ENCODE results near the gene ATP1B1.

Gene ATP1B1

DNA sequence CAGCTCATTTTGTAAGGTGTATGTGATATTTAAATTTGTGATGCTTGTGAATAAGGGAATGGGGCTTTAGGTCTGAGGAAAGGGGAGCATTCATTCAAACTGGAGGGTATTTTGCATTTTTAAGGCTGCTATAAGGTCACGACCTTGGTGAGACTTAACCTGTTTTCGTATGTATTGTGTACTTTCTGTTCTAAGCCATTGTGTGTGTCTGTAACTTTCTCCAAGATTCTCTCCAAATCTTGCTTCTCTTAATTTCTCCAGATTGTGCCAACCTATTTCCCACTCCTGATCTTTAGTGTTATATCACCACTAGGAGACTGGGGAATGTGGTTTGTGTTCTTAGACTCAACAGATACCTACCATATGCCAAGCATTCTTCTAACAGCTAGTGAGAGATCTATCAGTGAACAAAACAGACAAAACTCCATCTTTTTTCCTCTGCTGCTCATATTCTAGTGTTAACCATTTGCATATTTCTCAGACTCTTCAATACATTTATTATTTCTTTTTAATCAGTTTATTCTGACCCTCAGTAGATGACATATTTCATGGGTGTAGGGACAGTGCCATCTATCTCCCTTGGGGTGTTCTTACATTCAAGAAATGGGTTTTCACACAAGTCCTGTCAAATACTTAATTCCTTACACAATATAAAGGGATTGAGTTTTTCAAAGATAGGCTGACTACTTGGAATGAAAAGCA, 27.5 kb downstream of the ATP1B1 start:
- Mint-ChIP-seq H3K27ac (no peak overlapping the region), H3K27me3 (no peaks in the 10 kb centered on the region), H3K36me3 (ENCODE audit: low read depth) (peaks cover 16% of the 10 kb centered on the region), H3K9me3 (no peaks in the 10 kb centered on the region), H3K4me1 (ENCODE audit: low read depth) (peaks cover 19% of the 10 kb centered on the region), H3K4me3 (no peak overlapping the region)

GRCh38 chr1:169137357-169137756, 30.9 kb downstream of the ATP1B1 start:
- Mint-ChIP-seq H3K27ac (no peak overlapping the region), H3K36me3 (ENCODE audit: low read depth) (peaks cover 6% of the 10 kb centered on the region)

GRCh38 chr1:169138866-169139670, 32.6 kb downstream of the ATP1B1 start:
- peaks cover 6% of the 10 kb centered on the region for H3K36me3 Mint-ChIP-seq (ENCODE audit: low read depth)
- no peaks in the 10 kb centered on the region for H3K27me3 Mint-ChIP-seq
- H3K9me3 Mint-ChIP-seq, result no peaks in the 10 kb centered on the region
- H3K27ac Mint-ChIP-seq, result peak overlapping the region; percentile 84
- H3K4me1 Mint-ChIP-seq (ENCODE audit: low read depth), result peaks cover 24% of the 10 kb centered on the region
- H3K4me3 Mint-ChIP-seq, result peak overlapping the region; percentile 12

More at GRCh38 chr1:169137357-169137756, 30.9 kb downstream of the ATP1B1 start:
- Mint-ChIP-seq H3K4me1 (ENCODE audit: low read depth) (peaks cover 24% of the 10 kb centered on the region), H3K27me3 (no peaks in the 10 kb centered on the region), H3K9me3 (no peaks in the 10 kb centered on the region), H3K4me3 (no peak overlapping the region)

DNA sequence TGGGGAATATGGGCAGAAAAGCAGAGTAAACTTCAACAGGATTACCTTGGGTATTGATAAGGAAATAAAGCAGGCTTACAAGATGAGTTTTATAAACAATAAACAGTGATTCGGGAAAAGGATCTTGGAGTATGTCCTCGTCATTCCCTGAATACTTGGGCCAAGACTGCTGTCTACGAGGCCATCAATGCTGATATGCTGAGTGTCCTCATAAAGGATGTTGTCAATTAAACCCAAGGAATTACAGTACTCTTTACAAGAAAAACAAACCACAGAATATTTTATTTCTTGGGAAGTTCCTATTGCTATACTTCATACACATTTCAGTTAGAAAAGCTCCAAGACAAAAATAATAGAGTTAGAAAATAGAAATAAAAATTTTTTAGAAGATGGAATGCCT, 34.9 kb downstream of the ATP1B1 start:
- peaks cover 6% of the 10 kb centered on the region for H3K36me3 Mint-ChIP-seq (ENCODE audit: low read depth)
- no peaks in the 10 kb centered on the region for H3K27me3 Mint-ChIP-seq
- H3K4me3 Mint-ChIP-seq, result no peak overlapping the region
- no peaks in the 10 kb centered on the region for H3K9me3 Mint-ChIP-seq
- no peak overlapping the region for H3K27ac Mint-ChIP-seq
- peaks cover 24% of the 10 kb centered on the region for H3K4me1 Mint-ChIP-seq (ENCODE audit: low read depth)

DNA sequence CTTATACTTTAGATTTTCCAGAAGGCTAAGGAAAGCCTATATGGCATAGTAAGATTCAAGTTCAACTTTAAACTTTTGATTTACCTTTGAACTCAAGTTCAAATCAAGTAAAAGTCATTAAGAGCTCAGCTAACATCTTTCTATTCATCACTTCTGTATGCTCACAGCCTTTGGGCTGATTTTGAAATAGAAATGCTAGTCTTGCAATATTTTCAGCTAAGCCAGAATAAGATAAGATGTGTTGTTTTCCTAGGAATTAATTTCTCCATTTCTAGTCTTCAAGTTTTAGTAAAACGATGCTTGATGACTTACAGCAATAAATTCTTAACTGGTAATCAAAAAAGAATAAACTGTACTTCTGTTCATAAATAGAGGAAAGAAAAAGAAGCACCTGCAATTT, 35.6 kb downstream of the ATP1B1 start:
- H3K4me3 Mint-ChIP-seq, result no peak overlapping the region

DNA sequence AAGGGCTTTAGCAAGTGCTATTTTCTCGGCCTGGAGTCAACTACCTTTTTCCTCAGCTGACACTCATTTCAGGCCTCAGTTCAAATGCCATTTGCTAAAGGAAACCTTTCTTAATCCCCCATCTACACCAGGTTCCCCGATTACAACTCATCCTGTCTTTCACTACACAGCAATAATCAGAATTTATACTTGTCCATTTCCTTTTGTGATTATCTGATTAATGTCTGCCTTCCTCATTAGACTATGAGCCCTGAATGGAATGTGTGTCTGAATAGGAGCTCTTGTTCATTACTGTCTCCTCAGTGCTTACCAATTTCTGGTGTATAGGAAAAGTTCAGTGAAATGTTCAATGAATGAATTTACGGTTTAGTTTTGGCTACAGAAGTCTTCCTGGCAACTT, 36.9 kb downstream of the ATP1B1 start:
- Mint-ChIP-seq H3K4me1 (ENCODE audit: low read depth) (peaks cover 15% of the 10 kb centered on the region), H3K4me3 (no peak overlapping the region), H3K36me3 (ENCODE audit: low read depth) (no peaks in the 10 kb centered on the region), H3K27me3 (no peaks in the 10 kb centered on the region), H3K9me3 (no peaks in the 10 kb centered on the region), H3K27ac (no peak overlapping the region)

More for the DNA sequence above, 35.6 kb downstream of the ATP1B1 start:
- H3K27me3 Mint-ChIP-seq, result no peaks in the 10 kb centered on the region
- peaks cover 4% of the 10 kb centered on the region for H3K36me3 Mint-ChIP-seq (ENCODE audit: low read depth)
- H3K27ac Mint-ChIP-seq, result no peak overlapping the region
- no peaks in the 10 kb centered on the region for H3K9me3 Mint-ChIP-seq
- peaks cover 22% of the 10 kb centered on the region for H3K4me1 Mint-ChIP-seq (ENCODE audit: low read depth)

DNA sequence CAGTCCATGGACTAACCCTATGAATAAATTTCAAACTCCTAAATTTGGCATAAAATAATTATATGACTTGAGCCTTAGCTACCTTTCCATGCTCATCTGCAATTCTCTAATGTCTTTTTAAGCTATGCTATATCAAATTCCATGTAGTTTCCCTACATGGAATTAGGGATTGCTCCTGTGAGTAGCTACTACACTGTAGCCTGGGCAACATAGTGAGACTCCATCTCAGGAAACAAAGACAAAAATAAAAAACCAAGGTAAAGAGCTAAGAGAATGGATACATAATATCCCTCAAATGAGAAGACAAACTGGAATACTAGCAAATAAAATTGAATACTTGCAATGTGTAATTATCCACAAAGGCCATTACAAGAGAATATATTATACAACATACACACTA, 37.5 kb downstream of the ATP1B1 start:
- H3K36me3 Mint-ChIP-seq (ENCODE audit: low read depth), result no peaks in the 10 kb centered on the region
- peaks cover 9% of the 10 kb centered on the region for H3K4me1 Mint-ChIP-seq (ENCODE audit: low read depth)
- no peak overlapping the region for H3K27ac Mint-ChIP-seq
- no peaks in the 10 kb centered on the region for H3K27me3 Mint-ChIP-seq
- no peak overlapping the region for H3K4me3 Mint-ChIP-seq
- no peaks in the 10 kb centered on the region for H3K9me3 Mint-ChIP-seq

GRCh38 chr1:169144941-169145626, 38.6 kb downstream of the ATP1B1 start:
- H3K27ac Mint-ChIP-seq, result no peak overlapping the region
- H3K4me1 Mint-ChIP-seq (ENCODE audit: low read depth), result no peaks in the 10 kb centered on the region
- no peaks in the 10 kb centered on the region for H3K27me3 Mint-ChIP-seq
- no peaks in the 10 kb centered on the region for H3K36me3 Mint-ChIP-seq (ENCODE audit: low read depth)
- H3K4me3 Mint-ChIP-seq, result no peak overlapping the region
- no peaks in the 10 kb centered on the region for H3K9me3 Mint-ChIP-seq

- no peaks in the 10 kb centered on the region for H3K9me3 Mint-ChIP-seq
- no peak overlapping the region for H3K4me3 Mint-ChIP-seq
- no peaks in the 10 kb centered on the region for H3K4me1 Mint-ChIP-seq (ENCODE audit: low read depth)
- H3K36me3 Mint-ChIP-seq (ENCODE audit: low read depth), result no peaks in the 10 kb centered on the region
- no peak overlapping the region for H3K27ac Mint-ChIP-seq
- H3K27me3 Mint-ChIP-seq, result no peaks in the 10 kb centered on the region
These were observed 40.2 kb downstream of the ATP1B1 start for GRCh38 chr1:169146576-169147214.

DNA sequence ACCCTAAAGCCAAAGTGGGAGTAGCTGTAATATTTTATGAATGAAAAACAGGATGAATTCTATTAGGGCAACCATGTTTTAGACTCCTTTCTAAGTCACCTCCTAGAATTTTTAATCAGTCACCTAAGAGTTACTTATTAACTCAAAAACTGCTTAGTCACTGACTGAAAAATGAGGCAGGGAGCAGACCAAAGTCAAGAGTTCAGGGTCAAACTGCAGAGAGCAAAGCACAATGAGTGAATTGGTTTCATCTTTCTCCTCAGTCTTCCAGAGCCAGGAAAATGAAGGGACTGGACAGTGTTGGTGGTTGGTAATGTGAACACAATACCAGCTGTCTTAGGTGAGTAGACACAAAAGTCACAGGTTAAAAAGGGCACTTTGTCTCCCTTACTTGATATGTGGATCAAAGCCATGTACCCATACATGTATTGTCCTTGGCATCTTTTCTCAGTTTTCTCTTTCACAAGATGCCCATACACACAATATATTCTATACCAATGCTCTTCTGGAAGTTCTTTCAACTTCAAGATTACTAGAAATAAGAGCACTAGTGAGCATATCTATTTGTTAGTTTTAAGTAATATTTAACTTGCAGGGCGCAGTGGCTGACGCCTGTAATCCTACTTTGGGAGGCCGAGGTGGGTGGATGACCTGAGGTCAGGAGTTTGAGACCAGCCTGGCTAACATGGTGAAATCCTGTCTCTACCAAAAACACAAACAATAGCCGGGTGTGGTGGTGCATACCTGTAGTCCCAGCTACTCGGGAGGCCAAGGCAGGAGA, 42.2 kb downstream of the ATP1B1 start:
- Mint-ChIP-seq H3K4me1 (ENCODE audit: low read depth) (no peaks in the 10 kb centered on the region), H3K27ac (no peak overlapping the region), H3K27me3 (no peaks in the 10 kb centered on the region), H3K9me3 (no peaks in the 10 kb centered on the region), H3K4me3 (no peak overlapping the region), H3K36me3 (ENCODE audit: low read depth) (peaks cover 3% of the 10 kb centered on the region)

- H3K36me3 Mint-ChIP-seq (ENCODE audit: low read depth), result peaks cover 3% of the 10 kb centered on the region
- H3K9me3 Mint-ChIP-seq, result no peaks in the 10 kb centered on the region
- no peaks in the 10 kb centered on the region for H3K4me1 Mint-ChIP-seq (ENCODE audit: low read depth)
- no peaks in the 10 kb centered on the region for H3K27me3 Mint-ChIP-seq
- no peak overlapping the region for H3K27ac Mint-ChIP-seq
- no peak overlapping the region for H3K4me3 Mint-ChIP-seq
These were observed 43.2 kb downstream of the ATP1B1 start for GRCh38 chr1:169149555-169150286.

DNA sequence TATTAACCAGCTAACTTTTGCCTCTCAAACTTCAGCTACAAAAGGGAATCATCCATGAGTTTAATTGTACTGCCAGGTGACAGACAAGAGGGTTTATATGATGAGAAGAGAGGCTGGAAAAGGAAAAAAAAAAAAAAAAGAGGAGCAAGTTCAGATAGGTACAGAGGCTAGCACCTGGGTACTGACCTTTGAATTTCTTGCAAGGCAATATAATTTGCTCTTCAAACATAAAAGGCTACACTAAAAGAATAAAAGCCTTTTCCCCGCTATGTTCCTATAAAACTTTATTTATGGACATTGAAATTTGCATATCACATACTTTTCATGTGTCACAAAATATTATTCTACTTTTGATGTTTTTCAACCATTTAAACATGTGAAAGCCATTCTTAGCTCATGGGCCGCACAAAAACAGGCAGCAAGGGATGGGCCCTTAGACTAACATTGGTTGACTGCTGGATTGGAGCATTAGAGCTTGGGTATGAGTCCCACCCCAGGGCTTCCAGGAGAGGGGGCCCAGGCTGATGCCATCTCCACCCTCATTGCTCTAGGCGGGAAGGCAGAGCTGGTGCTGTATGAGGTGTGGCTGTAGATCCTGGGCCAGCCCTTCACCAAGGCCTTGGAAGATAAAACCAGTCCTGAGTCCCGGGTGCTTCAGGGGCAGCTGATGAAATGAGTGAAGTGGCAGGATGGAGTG, 44.3 kb downstream of the ATP1B1 start:
- Mint-ChIP-seq H3K4me3 (no peak overlapping the region), H3K27ac (no peak overlapping the region), H3K4me1 (ENCODE audit: low read depth) (no peaks in the 10 kb centered on the region), H3K27me3 (no peaks in the 10 kb centered on the region), H3K36me3 (ENCODE audit: low read depth) (peaks cover 3% of the 10 kb centered on the region), H3K9me3 (no peaks in the 10 kb centered on the region)

- H3K27ac Mint-ChIP-seq, result no peak overlapping the region
- peaks cover 3% of the 10 kb centered on the region for H3K36me3 Mint-ChIP-seq (ENCODE audit: low read depth)
- no peaks in the 10 kb centered on the region for H3K9me3 Mint-ChIP-seq
- no peak overlapping the region for H3K4me3 Mint-ChIP-seq
- no peaks in the 10 kb centered on the region for H3K27me3 Mint-ChIP-seq
- no peaks in the 10 kb centered on the region for H3K4me1 Mint-ChIP-seq (ENCODE audit: low read depth)
These were observed 44.9 kb downstream of the ATP1B1 start for GRCh38 chr1:169151338-169151837.
